ENCODE results near the gene CDNF.

CDNF gene

DNA sequence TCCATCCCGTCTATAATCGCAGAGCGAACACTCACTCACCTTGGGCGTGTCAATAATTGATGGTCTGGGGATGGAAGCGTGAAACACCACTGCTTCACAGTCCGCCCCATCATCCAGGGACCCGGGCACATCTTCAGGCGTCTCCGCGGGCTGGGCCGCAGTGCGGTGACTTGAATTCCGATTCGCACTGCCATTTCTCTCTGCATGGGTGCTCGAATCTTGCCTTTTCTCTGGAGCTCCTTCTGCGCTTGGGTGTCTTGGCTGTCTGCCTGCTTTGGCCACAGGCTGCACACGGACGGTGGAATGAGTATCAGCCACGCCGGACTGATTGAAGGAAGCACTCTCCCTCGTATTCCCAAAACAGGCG, 63.6 kb downstream of the CDNF start:
- no peaks in the 10 kb centered on the region for H3K9me3 ChIP-seq (ENCODE audit: control insufficient read depth, low read length)
- H3K4me3 ChIP-seq (ENCODE audit: insufficient read depth, low read depth, low read length) = no peak overlapping the region
- no peaks in the 10 kb centered on the region for H3K27me3 ChIP-seq (ENCODE audit: control insufficient read depth, insufficient read depth, low read length, poor library complexity, severe bottlenecking)
- WGBS, 2 experiments = 96% methylated on average over 22 of the region's 22 CpGs
- no peaks in the 10 kb centered on the region for H3K36me3 ChIP-seq (ENCODE audit: control insufficient read depth, insufficient read depth, low read length)
- no peak overlapping the region for H3K27ac ChIP-seq (ENCODE audit: insufficient read depth, low read depth, low read length, poor library complexity, severe bottlenecking)
- H3K4me1 ChIP-seq (ENCODE audit: control insufficient read depth, insufficient read depth, low read length) = peaks cover 2% of the 10 kb centered on the region

GRCh38 chr10:14773551-14774213, 64.2 kb downstream of the CDNF start:
- H3K4me3 ChIP-seq (ENCODE audit: insufficient read depth, low read depth, low read length) = no peak overlapping the region

GRCh38 chr10:14772399-14772798, 65.4 kb downstream of the CDNF start:
- Histone ChIP-seq H3K36me3 (ENCODE audit: control insufficient read depth, insufficient read depth, low read length) (no peaks in the 10 kb centered on the region), H3K27me3 (ENCODE audit: control insufficient read depth, insufficient read depth, low read length, poor library complexity, severe bottlenecking) (no peaks in the 10 kb centered on the region), H3K4me1 (ENCODE audit: control insufficient read depth, insufficient read depth, low read length) (peaks cover 2% of the 10 kb centered on the region), H3K27ac (ENCODE audit: insufficient read depth, low read depth, low read length, poor library complexity, severe bottlenecking) (no peak overlapping the region), H3K4me3 (ENCODE audit: insufficient read depth, low read depth, low read length) (no peak overlapping the region), H3K9me3 (ENCODE audit: control insufficient read depth, low read length) (no peaks in the 10 kb centered on the region)
- WGBS, 2 experiments = 90 to 93% methylated on average over 7 of the region's 7 CpGs

More at GRCh38 chr10:14773551-14774213, 64.2 kb downstream of the CDNF start:
- Histone ChIP-seq H3K9me3 (ENCODE audit: control insufficient read depth, low read length) (no peaks in the 10 kb centered on the region), H3K27me3 (ENCODE audit: control insufficient read depth, insufficient read depth, low read length, poor library complexity, severe bottlenecking) (no peaks in the 10 kb centered on the region), H3K4me1 (ENCODE audit: control insufficient read depth, insufficient read depth, low read length) (peaks cover 2% of the 10 kb centered on the region), H3K27ac (ENCODE audit: insufficient read depth, low read depth, low read length, poor library complexity, severe bottlenecking) (no peak overlapping the region), H3K36me3 (ENCODE audit: control insufficient read depth, insufficient read depth, low read length) (no peaks in the 10 kb centered on the region)
- WGBS, 2 experiments = 93 to 98% methylated on average over 9 to 10 of the region's 10 CpGs

- WGBS, 2 experiments = 90 to 97% methylated on average over 2 of the region's 2 CpGs
- Histone ChIP-seq H3K4me3 (ENCODE audit: insufficient read depth, low read depth, low read length) (no peak overlapping the region), H3K27me3 (ENCODE audit: control insufficient read depth, insufficient read depth, low read length, poor library complexity, severe bottlenecking) (no peaks in the 10 kb centered on the region), H3K9me3 (ENCODE audit: control insufficient read depth, low read length) (no peaks in the 10 kb centered on the region), H3K4me1 (ENCODE audit: control insufficient read depth, insufficient read depth, low read length) (peaks cover 2% of the 10 kb centered on the region), H3K36me3 (ENCODE audit: control insufficient read depth, insufficient read depth, low read length) (no peaks in the 10 kb centered on the region), H3K27ac (ENCODE audit: insufficient read depth, low read depth, low read length, poor library complexity, severe bottlenecking) (no peak overlapping the region)
Measured at GRCh38 chr10:14770927-14771326, 66.9 kb downstream of the CDNF start.
